Endodermal cell (in vitro differentiated cells): ENCODE data around the gene NFIA. TPM values are rescaled to one million over a fixed set of nuclear protein-coding genes. Genes with fewer than 3 reads are reported as not detected.

Source experiments
- DNase-seq: peaks from one replicate; pipeline ENCODE4 v3.0.0-alpha.2; 2017
- H3K27ac ChIP-seq: 2 replicates; pipeline ENCODE4 v1.5.1; 2013; ENCODE audit warnings: mild to moderate bottlenecking, low read depth, low read length, moderate library complexity
- H3K27me3 ChIP-seq: 2 replicates; pipeline ENCODE4 v1.6.1; 2013; ENCODE audit warnings: mild to moderate bottlenecking, low read length, moderate library complexity; ENCODE audit not compliant: insufficient read depth, control insufficient read depth, poor library complexity, severe bottlenecking
- H3K36me3 ChIP-seq: 2 replicates; pipeline ENCODE4 v1.7.0; 2013; ENCODE audit warnings: mild to moderate bottlenecking, low read length, moderate library complexity; ENCODE audit not compliant: control insufficient read depth, insufficient read depth
- H3K4me1 ChIP-seq: one replicate; pipeline ENCODE4 v1.7.0; 2013; ENCODE audit warnings: low read length; ENCODE audit not compliant: control insufficient read depth, insufficient read depth
- H3K4me3 ChIP-seq: 2 replicates; pipeline ENCODE4 v1.5.1; 2013; ENCODE audit warnings: mild to moderate bottlenecking, low read length, moderate library complexity
- H3K9ac ChIP-seq: 2 replicates; pipeline ENCODE4 v1.6.1; 2013; ENCODE audit warnings: mild to moderate bottlenecking, low read length, moderate library complexity; ENCODE audit not compliant: poor library complexity, severe bottlenecking; ENCODE audit errors: extremely low read depth
- H3K9me3 ChIP-seq: 2 replicates; pipeline ENCODE4 v1.6.1; 2013; ENCODE audit warnings: mild to moderate bottlenecking, low read length, moderate library complexity; ENCODE audit not compliant: control insufficient read depth
- H3K27ac Mint-ChIP-seq: 2 replicates; pipeline ENCODE4 v1.8.0; 2020; ENCODE audit warnings: mixed read lengths
- H3K27me3 Mint-ChIP-seq: 2 replicates; pipeline ENCODE4 v1.8.0; 2021; ENCODE audit warnings: mild to moderate bottlenecking, mixed read lengths; ENCODE audit not compliant: insufficient read depth
- H3K36me3 Mint-ChIP-seq: 2 replicates; pipeline ENCODE4 v1.8.0; 2020; ENCODE audit warnings: low read depth, mixed read lengths
- H3K4me1 Mint-ChIP-seq: 2 replicates; pipeline ENCODE4 v1.8.0; 2020; ENCODE audit warnings: mixed read lengths
- H3K4me3 Mint-ChIP-seq: 2 replicates; pipeline ENCODE4 v1.8.0; 2020; ENCODE audit warnings: mild to moderate bottlenecking, moderate library complexity, mixed read lengths
- H3K9me3 Mint-ChIP-seq: 2 replicates; pipeline ENCODE4 v1.8.0; 2020; ENCODE audit warnings: mild to moderate bottlenecking, mixed read lengths
- WGBS, 2 experiments: methylation state at CpG; one replicate each; pipeline versions ENCODE4 v1.1.5 to v1.1.7; 2013; ENCODE audit warnings: missing lambda C conversion rate in 2 of 2, mixed read lengths in 1 of 2; ENCODE audit not compliant: insufficient coverage in 1 of 2, insufficient read length in 1 of 2; 5-methylcytosine and 5-hydroxymethylcytosine counted together
- total RNA-seq, 2 donors: library from RNA; stranded (reverse); fragmentation: NEBNext Ultra II Directional in 1 of 2; extraction: Animal tissue kit (Norgen Biotek cat#: 25700) in 1 of 2; gene quantifications; 2 replicates in 1 of 2; 3 replicates in 1 of 2; pipeline ENCODE4 v1.2.1, GENCODE V29; 2021
- TF ChIP-seq, protein P1 (sequence below): fragments of 200-600 bp; sonication (generic); conservative IDR thresholded peaks from 2 replicates; pipeline ENCODE4 v1.5.0; 2021; ENCODE audit warnings: antibody characterized with exemption, mild to moderate bottlenecking

NFIA gene
- total RNA-seq, 2 donors from 2014 or later: 2.3 to 3.8 TPM

DNA sequence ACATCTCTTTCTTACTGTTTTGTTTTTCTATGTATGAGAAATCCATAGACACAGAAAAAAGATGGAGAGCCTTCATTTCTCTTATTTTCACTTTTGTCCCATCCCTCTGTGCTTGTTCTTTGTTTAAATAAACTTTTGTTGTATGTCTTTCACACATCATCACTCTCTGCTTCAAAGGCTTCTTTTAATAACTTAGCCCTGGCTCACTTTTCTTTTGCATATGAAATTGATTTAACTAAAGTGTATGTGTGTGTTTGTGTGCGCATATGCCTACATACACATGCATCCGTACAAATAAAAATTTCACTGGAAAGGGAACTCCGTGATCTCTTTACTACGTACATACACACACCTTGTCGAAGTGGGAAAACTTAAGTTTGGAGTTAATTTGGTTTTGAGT is 168.6 kb downstream of the NFIA start:
- Histone ChIP-seq H3K36me3 (no peaks in the 10 kb centered on the region), H3K4me3 (no peak overlapping the region), H3K27ac (no peak overlapping the region), H3K9ac (no peak overlapping the region), H3K4me1 (no peaks in the 10 kb centered on the region), H3K9me3 (peaks cover 5% of the 10 kb centered on the region), H3K27me3 (no peaks in the 10 kb centered on the region)
- H3K27me3 Mint-ChIP-seq: no peaks in the 10 kb centered on the region
- H3K4me3 Mint-ChIP-seq: no peak overlapping the region
- H3K27ac Mint-ChIP-seq: no peak overlapping the region
- TF ChIP-seq, protein P1, sequence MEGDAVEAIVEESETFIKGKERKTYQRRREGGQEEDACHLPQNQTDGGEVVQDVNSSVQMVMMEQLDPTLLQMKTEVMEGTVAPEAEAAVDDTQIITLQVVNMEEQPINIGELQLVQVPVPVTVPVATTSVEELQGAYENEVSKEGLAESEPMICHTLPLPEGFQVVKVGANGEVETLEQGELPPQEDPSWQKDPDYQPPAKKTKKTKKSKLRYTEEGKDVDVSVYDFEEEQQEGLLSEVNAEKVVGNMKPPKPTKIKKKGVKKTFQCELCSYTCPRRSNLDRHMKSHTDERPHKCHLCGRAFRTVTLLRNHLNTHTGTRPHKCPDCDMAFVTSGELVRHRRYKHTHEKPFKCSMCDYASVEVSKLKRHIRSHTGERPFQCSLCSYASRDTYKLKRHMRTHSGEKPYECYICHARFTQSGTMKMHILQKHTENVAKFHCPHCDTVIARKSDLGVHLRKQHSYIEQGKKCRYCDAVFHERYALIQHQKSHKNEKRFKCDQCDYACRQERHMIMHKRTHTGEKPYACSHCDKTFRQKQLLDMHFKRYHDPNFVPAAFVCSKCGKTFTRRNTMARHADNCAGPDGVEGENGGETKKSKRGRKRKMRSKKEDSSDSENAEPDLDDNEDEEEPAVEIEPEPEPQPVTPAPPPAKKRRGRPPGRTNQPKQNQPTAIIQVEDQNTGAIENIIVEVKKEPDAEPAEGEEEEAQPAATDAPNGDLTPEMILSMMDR: no peak
- no peaks in the 10 kb centered on the region for H3K36me3 Mint-ChIP-seq
- WGBS, 2 experiments: 95% methylated on average over 4 of the region's 5 CpGs; no CpG with 5 or more reads in 1 of the 2 experiments
- H3K9me3 Mint-ChIP-seq: peaks cover 4% of the 10 kb centered on the region
- no peak for DNase-seq
- peaks cover 22% of the 10 kb centered on the region for H3K4me1 Mint-ChIP-seq

DNA sequence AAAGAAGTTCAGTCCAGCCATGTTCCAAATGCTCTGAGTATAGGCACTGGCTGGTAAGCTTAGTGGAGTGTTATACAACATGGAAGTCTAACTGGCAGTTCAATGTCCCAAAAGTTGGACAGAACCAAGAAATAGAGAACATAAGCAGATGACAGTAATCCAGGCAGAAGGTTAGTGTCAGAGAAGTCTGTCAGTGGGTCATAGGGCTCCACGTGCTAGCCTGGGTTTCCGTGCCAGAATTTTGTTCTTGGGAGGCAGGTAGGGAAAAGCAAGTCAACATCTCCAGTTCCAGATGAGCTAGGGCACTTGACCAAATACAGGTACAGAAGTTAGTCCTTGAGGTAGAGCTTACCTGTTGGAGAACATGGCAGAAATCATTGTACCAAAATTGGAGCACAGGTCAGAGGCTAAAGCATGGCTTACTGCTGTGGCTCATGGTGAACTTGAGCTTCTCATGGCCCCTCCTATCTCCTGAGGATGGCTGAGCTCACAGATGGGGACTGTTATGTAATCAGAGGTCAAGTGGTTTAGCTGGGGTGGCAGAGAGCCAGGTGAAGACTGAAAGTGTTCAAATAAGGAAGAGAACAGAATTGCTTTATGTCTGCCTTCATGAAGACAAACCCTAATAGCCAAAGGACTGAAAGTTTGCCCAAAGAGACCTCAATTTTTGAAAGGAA is 170.8 kb downstream of the NFIA start:
- no peaks in the 10 kb centered on the region for H3K9me3 Mint-ChIP-seq
- Histone ChIP-seq H3K9ac (no peak overlapping the region), H3K27me3 (no peaks in the 10 kb centered on the region), H3K4me1 (no peaks in the 10 kb centered on the region), H3K9me3 (no peaks in the 10 kb centered on the region), H3K36me3 (no peaks in the 10 kb centered on the region), H3K27ac (no peak overlapping the region), H3K4me3 (no peak overlapping the region)
- H3K36me3 Mint-ChIP-seq: no peaks in the 10 kb centered on the region
- H3K4me3 Mint-ChIP-seq: no peak overlapping the region
- H3K4me1 Mint-ChIP-seq: peaks cover 17% of the 10 kb centered on the region
- H3K27me3 Mint-ChIP-seq: no peaks in the 10 kb centered on the region
- DNase-seq: no peak
- 95 to 100% methylated on average over 2 of the region's 2 CpGs for WGBS, 2 experiments
- TF ChIP-seq, protein P1: no peak
- H3K27ac Mint-ChIP-seq: no peak overlapping the region

DNA sequence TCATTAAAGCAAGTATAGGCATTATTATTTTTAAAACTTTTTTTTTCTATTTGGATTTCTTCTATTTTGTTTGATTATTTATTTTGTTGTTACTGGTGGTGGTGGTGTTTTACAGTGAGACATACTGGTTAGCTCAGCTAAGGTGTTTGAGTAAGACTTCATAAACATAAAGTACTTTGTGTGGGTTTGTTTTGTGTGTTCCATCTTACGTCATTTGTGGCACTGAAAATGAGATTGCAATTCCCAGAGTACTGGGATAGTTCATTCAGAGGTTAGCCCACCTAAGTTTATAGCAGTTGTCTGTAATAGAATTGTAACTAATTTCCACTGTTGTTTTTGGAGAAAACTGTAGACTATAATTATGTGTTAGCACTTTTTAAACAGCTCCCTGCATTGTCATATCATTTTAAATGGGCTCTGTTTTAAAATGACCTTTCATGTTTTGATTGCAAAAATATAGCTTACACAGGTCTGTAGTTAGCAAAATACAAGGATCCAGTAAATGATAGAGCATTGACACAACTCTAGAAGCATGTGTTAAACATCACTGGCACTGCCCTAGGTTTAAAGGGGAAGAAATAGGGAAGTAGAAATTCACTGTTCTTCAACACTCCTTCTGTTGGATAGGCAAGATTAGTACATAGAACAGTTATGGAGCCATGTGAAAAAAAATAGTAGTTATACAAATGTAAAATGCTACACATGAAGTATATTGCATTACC is 171.7 kb downstream of the NFIA start:
- Histone ChIP-seq H3K36me3 (no peaks in the 10 kb centered on the region), H3K27ac (no peak overlapping the region), H3K27me3 (no peaks in the 10 kb centered on the region), H3K9ac (no peak overlapping the region), H3K4me1 (no peaks in the 10 kb centered on the region), H3K4me3 (no peak overlapping the region), H3K9me3 (no peaks in the 10 kb centered on the region)
- Mint-ChIP-seq H3K36me3 (no peaks in the 10 kb centered on the region), H3K27me3 (no peaks in the 10 kb centered on the region), H3K27ac (no peak overlapping the region), H3K9me3 (no peaks in the 10 kb centered on the region), H3K4me3 (no peak overlapping the region), H3K4me1 (peaks cover 10% of the 10 kb centered on the region)
- 96 to 100% methylated on average over 1 of the region's 1 CpG for WGBS, 2 experiments
- DNase-seq: no peak
- TF ChIP-seq, protein P1: no peak
